DOHH2 (cell line): ENCODE measurements around the gene AXIN1.

Experiments
- H3F3A ChIP-seq: fragments of 200-600 bp; sonication (generic), shearing (Covaris generic); 2 replicates; pipeline ENCODE4 v1.6.0; 2016; ENCODE audit warnings: antibody characterized with exemption, mild to moderate bottlenecking; ENCODE audit not compliant: control insufficient read depth, insufficient read depth
- H3K27ac ChIP-seq: fragments of 200-600 bp; sonication (generic); 2 replicates; pipeline ENCODE4 v1.5.1; 2014; ENCODE audit warnings: low read depth, mild to moderate bottlenecking, low read length, moderate library complexity
- H3K27me3 ChIP-seq: fragments of 200-600 bp; sonication (generic); 2 replicates; pipeline ENCODE4 v1.6.1; 2014; ENCODE audit warnings: mild to moderate bottlenecking, low read length, mixed read lengths; ENCODE audit not compliant: control insufficient read depth
- H3K36me3 ChIP-seq: fragments of 200-600 bp; sonication (generic); 2 replicates; pipeline ENCODE4 v1.6.1; 2014; ENCODE audit warnings: mild to moderate bottlenecking, low read length, moderate library complexity, mixed read lengths; ENCODE audit not compliant: control insufficient read depth
- H3K4me1 ChIP-seq: fragments of 200-600 bp; sonication (generic); 2 replicates; pipeline ENCODE4 v1.6.1; 2014; ENCODE audit warnings: mild to moderate bottlenecking, low read length, mixed read lengths; ENCODE audit not compliant: control insufficient read depth
- H3K4me2 ChIP-seq: fragments of 200-600 bp; sonication (generic); 2 replicates; pipeline ENCODE4 v1.6.0; 2014; ENCODE audit warnings: mild to moderate bottlenecking, low read length, moderate library complexity
- H3K4me3 ChIP-seq: fragments of 200-600 bp; sonication (generic); 2 replicates; pipeline ENCODE4 v1.5.1; 2014; ENCODE audit warnings: mild to moderate bottlenecking, low read length, mixed read lengths
- H3K79me2 ChIP-seq: fragments of 200-600 bp; sonication (generic); 2 replicates; pipeline ENCODE4 v1.6.1; 2014; ENCODE audit warnings: mild to moderate bottlenecking, low read length, mixed read lengths; ENCODE audit not compliant: control insufficient read depth
- H3K9me2 ChIP-seq: fragments of 200-600 bp; sonication (generic); replicated peaks from 2 replicates; pipeline ENCODE4 v1.6.1; 2014; ENCODE audit warnings: mild to moderate bottlenecking, low read length, mixed read lengths; ENCODE audit not compliant: control insufficient read depth
- H3K9me3 ChIP-seq: fragments of 200-600 bp; sonication (generic); 2 replicates; pipeline ENCODE4 v1.6.1; 2014; ENCODE audit warnings: antibody characterized with exemption, low read length, mixed read lengths; ENCODE audit not compliant: control insufficient read depth, insufficient read depth
- H4K20me1 ChIP-seq: fragments of 200-600 bp; sonication (generic); 2 replicates; pipeline ENCODE4 v1.6.0; 2014; ENCODE audit warnings: low read depth, mild to moderate bottlenecking, antibody characterized with exemption, low read length, moderate library complexity; ENCODE audit not compliant: control insufficient read depth, insufficient read depth
- EZH2phosphoT487 ChIP-seq: fragments of 200-600 bp; sonication (generic); IDR thresholded peaks from 2 replicates; pipeline ENCODE4 v1.6.1; 2017; ENCODE audit warnings: borderline replicate concordance, mild to moderate bottlenecking, antibody characterized with exemption, low read length, moderate library complexity, mixed read lengths
- TF ChIP-seq, protein P1 (sequence below): fragments of 200-600 bp; sonication (generic); IDR thresholded peaks from one replicate; pipeline ENCODE4 v1.5.1; 2014; ENCODE audit warnings: antibody characterized with exemption, mild to moderate bottlenecking, low read depth, low read length; ENCODE audit not compliant: poor library complexity, severe bottlenecking

Gene AXIN1

DNA sequence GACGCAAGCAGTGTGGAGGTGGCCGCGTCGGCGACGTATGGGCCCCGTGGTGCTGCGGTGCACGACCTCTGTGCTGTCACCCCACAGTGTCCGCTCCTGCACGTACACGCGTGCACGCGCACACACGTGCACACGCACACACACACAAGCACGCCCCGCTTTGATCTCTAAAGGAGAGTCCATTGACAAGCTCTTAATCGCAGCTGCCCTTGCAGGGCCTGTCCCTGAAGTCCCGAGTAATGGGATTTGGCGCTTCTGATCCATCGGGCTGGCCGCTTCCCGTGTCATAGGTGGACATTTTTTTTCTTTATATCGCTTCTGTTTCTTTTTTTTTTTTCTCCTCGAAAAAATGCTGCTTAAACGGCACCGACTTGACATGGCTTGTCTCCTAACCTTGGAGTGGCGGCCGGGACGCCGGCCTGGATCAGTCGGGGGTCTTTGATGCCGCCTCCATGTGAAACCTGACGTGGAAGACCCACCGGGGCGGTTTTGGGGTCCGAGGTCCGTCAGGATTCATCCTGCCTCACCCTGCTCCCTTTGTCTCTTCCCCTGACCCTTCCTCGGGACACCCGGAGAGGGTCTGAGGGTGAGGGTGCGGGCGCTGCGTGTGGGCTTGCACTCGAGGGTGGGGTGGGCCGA is 8.3 kb upstream of the AXIN1 start:
- Histone ChIP-seq H3K27me3 (no peaks in the 10 kb centered on the region), H3K4me1 (no peaks in the 10 kb centered on the region), H3K79me2 (no peaks in the 10 kb centered on the region), H4K20me1 (0 out of 2 replicates have a peak, but pooled peaks cover 5% of the 10 kb centered on the region), H3K9me2 (no peaks in the 10 kb centered on the region), H3K36me3 (no peaks in the 10 kb centered on the region), H3K4me2 (no peak overlapping the region), H3F3A (no peaks in the 10 kb centered on the region), H3K9me3 (no peaks in the 10 kb centered on the region), H3K4me3 (no peak overlapping the region), H3K27ac (no peak overlapping the region)
- TF ChIP-seq, protein P1, sequence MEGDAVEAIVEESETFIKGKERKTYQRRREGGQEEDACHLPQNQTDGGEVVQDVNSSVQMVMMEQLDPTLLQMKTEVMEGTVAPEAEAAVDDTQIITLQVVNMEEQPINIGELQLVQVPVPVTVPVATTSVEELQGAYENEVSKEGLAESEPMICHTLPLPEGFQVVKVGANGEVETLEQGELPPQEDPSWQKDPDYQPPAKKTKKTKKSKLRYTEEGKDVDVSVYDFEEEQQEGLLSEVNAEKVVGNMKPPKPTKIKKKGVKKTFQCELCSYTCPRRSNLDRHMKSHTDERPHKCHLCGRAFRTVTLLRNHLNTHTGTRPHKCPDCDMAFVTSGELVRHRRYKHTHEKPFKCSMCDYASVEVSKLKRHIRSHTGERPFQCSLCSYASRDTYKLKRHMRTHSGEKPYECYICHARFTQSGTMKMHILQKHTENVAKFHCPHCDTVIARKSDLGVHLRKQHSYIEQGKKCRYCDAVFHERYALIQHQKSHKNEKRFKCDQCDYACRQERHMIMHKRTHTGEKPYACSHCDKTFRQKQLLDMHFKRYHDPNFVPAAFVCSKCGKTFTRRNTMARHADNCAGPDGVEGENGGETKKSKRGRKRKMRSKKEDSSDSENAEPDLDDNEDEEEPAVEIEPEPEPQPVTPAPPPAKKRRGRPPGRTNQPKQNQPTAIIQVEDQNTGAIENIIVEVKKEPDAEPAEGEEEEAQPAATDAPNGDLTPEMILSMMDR = no peak
- TF ChIP-seq EZH2phosphoT487 = no peak

- Histone ChIP-seq H3K36me3 (no peaks in the 10 kb centered on the region), H4K20me1 (0 out of 2 replicates have a peak, but pooled peaks cover 5% of the 10 kb centered on the region), H3K9me3 (no peaks in the 10 kb centered on the region), H3K9me2 (no peaks in the 10 kb centered on the region), H3F3A (no peaks in the 10 kb centered on the region), H3K4me3 (no peak overlapping the region), H3K4me1 (no peaks in the 10 kb centered on the region), H3K79me2 (no peaks in the 10 kb centered on the region), H3K27ac (no peak overlapping the region), H3K4me2 (no peak overlapping the region), H3K27me3 (no peaks in the 10 kb centered on the region)
- TF ChIP-seq, protein P1 = no peak
- no peak for TF ChIP-seq EZH2phosphoT487
Observed at GRCh38 chr16:359871-360697, 7.6 kb upstream of the AXIN1 start.

GRCh38 chr16:359067-359763 is 6.7 kb upstream of the AXIN1 start:
- TF ChIP-seq, protein P1 = no peak
- TF ChIP-seq EZH2phosphoT487 = no peak
- H3F3A ChIP-seq = no peaks in the 10 kb centered on the region
- H3K36me3 ChIP-seq = no peaks in the 10 kb centered on the region
- H3K27ac ChIP-seq = no peak overlapping the region
- H3K4me1 ChIP-seq = no peaks in the 10 kb centered on the region
- H3K27me3 ChIP-seq = no peaks in the 10 kb centered on the region
- H3K4me3 ChIP-seq = no peak overlapping the region
- no peak overlapping the region for H3K4me2 ChIP-seq
- no peaks in the 10 kb centered on the region for H3K9me2 ChIP-seq
- H3K79me2 ChIP-seq = no peaks in the 10 kb centered on the region
- H3K9me3 ChIP-seq = no peaks in the 10 kb centered on the region
- 0 out of 2 replicates have a peak, but pooled peaks cover 5% of the 10 kb centered on the region for H4K20me1 ChIP-seq
